Body of pancreas (tissue), 4 donors: Measurements from ENCODE around the gene RGS21. TPM values are rescaled to one million over a fixed set of nuclear protein-coding genes. Genes with fewer than 3 reads are reported as not detected.
"Not testable (repeated sequence)": the region's sequence is repeated elsewhere in the genome, so short reads cannot be mapped to it uniquely, and the experiment has no call there.

Experiments
- ATAC-seq: fragments of 150-250 bp; one replicate; pipeline ENCODE4 v1.9.1; 2016
- DNase-seq, 4 donors: peaks; one replicate each; pipeline ENCODE4 v3.0.0-alpha.2; 2019
- H3K27ac ChIP-seq, 4 donors: fragments of 200-600 bp; sonication (generic); 1 replicate in 3 of 4; 2 replicates in 1 of 4; pipeline versions ENCODE4 v1.5.1 to v1.6.1; 2016 to 2019; ENCODE audit warnings: mild to moderate bottlenecking in 1 of 4, mixed read lengths in 1 of 4, moderate library complexity in 1 of 4
- H3K27me3 ChIP-seq, 2 donors: fragments of 200-600 bp; sonication (generic); one replicate each; pipeline ENCODE4 v1.6.0; 2016; ENCODE audit warnings: mild to moderate bottlenecking in 1 of 2
- H3K36me3 ChIP-seq, 2 donors: fragments of 200-600 bp; sonication (generic); replicated peaks in 1 of 2; 2 replicates each; pipeline ENCODE4 v1.5.1; 2016; ENCODE audit warnings: low read depth in 2 of 2; ENCODE audit not compliant: insufficient read depth in 1 of 2
- H3K4me1 ChIP-seq: fragments of 200-600 bp; sonication (generic); one replicate; pipeline ENCODE4 v1.6.0; 2016
- H3K4me3 ChIP-seq, 2 donors: fragments of 200-600 bp; sonication (generic); 1 replicate in 1 of 2; 2 replicates in 1 of 2; pipeline ENCODE4 v1.5.1; 2016 to 2019
- H3K9me3 ChIP-seq, 3 donors: fragments of 200-600 bp; sonication (generic); 1 replicate in 2 of 3; 2 replicates in 1 of 3; pipeline ENCODE4 v1.5.1; 2016
- CTCF ChIP-seq, 7 experiments: fragments of 450-650 bp in 4 of 7; fragments of 200-600 bp in 3 of 7; sonication (generic) in 3 of 7; IDR thresholded peaks; one replicate each; pipeline ENCODE4 v1.5.1; 2016 to 2019; ENCODE audit warnings: antibody characterized with exemption in 7 of 7
- POLR2A ChIP-seq, 3 donors: fragments of 450-650 bp; IDR thresholded peaks; one replicate each; pipeline ENCODE4 v1.6.1; 2016; ENCODE audit warnings: antibody characterized with exemption in 3 of 3, mild to moderate bottlenecking in 2 of 3
- WGBS, 2 donors: methylation state at CpG; one replicate each; pipeline ENCODE4 v1.1.5; 2017; 5-methylcytosine and 5-hydroxymethylcytosine counted together
- intact Hi-C: fragments of 100-400 bp; cut with DNase I; formaldehyde crosslinking; loops from one replicate; pipeline ENCODE4 v1.15.1; 2023
- total RNA-seq, 2 donors: library from RNA; depleted of rRNA; stranded (reverse); fragments of >200 nt; gene quantifications; one replicate each; pipeline ENCODE4 v1.1.0, GENCODE V29; 2016

Gene RGS21
- total RNA-seq, 2 donors from 2014 or later: not detected

- Histone ChIP-seq H3K27ac (no peak overlapping the region), H3K4me3 (no peak overlapping the region)
- WGBS, 2 donors: 36 to 39% methylated on average over 1 of the region's 1 CpG
Measured at GRCh38 chr1:192277635-192278034, 39.2 kb upstream of the RGS21 start.

GRCh38 chr1:192284927-192285326, 31.9 kb upstream of the RGS21 start:
- 56 to 73% methylated on average over 2 of the region's 2 CpGs for WGBS, 2 donors

More at GRCh38 chr1:192277635-192278034, 39.2 kb upstream of the RGS21 start:
- Histone ChIP-seq H3K36me3 (no peaks in the 10 kb centered on the region), H3K27me3 (no peaks in the 10 kb centered on the region), H3K9me3 (peaks cover 0 to 9% (median 0%) of the 10 kb centered on the region in 3 donors), H3K4me1 (no peaks in the 10 kb centered on the region)
- TF ChIP-seq POLR2A (IDR thresholded peaks at IDR 0.05) (no peak), CTCF (IDR thresholded peaks at IDR 0.05) (no peak)
- DNase-seq (no peak), ATAC-seq (no peak)
- intact Hi-C loops: no loop called here

GRCh38 chr1:192303029-192303428, 13.8 kb upstream of the RGS21 start:
- intact Hi-C loops: no loop called here
- DNase-seq (no peak), ATAC-seq (no peak)
- H3K4me3 ChIP-seq: no peak overlapping the region
- WGBS, 2 donors: 42 to 47% methylated on average over 1 of the region's 1 CpG
- H3K27ac ChIP-seq: no peak overlapping the region
- H3K36me3 ChIP-seq: no peaks in the 10 kb centered on the region
- H3K4me1 ChIP-seq: no peaks in the 10 kb centered on the region
- no peaks in the 10 kb centered on the region for H3K27me3 ChIP-seq
- H3K9me3 ChIP-seq: no peaks in the 10 kb centered on the region
- TF ChIP-seq CTCF (IDR thresholded peaks at IDR 0.05) (no peak), POLR2A (IDR thresholded peaks at IDR 0.05) (no peak)

More at GRCh38 chr1:192284927-192285326, 31.9 kb upstream of the RGS21 start:
- no peak for TF ChIP-seq CTCF (IDR thresholded peaks at IDR 0.05)
- no peak for TF ChIP-seq POLR2A (IDR thresholded peaks at IDR 0.05)
- no peak for ATAC-seq
- intact Hi-C loops: no loop called here
- no peaks in the 10 kb centered on the region for H3K4me1 ChIP-seq
- H3K4me3 ChIP-seq: no peak overlapping the region
- DNase-seq: no peak
- H3K9me3 ChIP-seq: peaks cover 0 to 9% (median 0%) of the 10 kb centered on the region in 3 donors
- H3K36me3 ChIP-seq: no peaks in the 10 kb centered on the region
- H3K27ac ChIP-seq: no peak overlapping the region
- no peaks in the 10 kb centered on the region for H3K27me3 ChIP-seq

GRCh38 chr1:192308314-192308713, 8.5 kb upstream of the RGS21 start:
- H3K27me3 ChIP-seq, H3K4me3 ChIP-seq, intact Hi-C loops, H3K36me3 ChIP-seq, ATAC-seq, H3K4me1 ChIP-seq, H3K9me3 ChIP-seq, DNase-seq, H3K27ac ChIP-seq: not testable (repeated sequence)
- WGBS, 2 donors: 84 to 93% methylated on average over 2 of the region's 2 CpGs

GRCh38 chr1:192311281-192311680, 5.5 kb upstream of the RGS21 start:
- DNase-seq: peak in 1 of 4 donors; percentile 7

More at GRCh38 chr1:192311281-192311680, 5.5 kb upstream of the RGS21 start:
- TF ChIP-seq POLR2A (IDR thresholded peaks at IDR 0.05): no peak
- TF ChIP-seq CTCF (IDR thresholded peaks at IDR 0.05): peak in 6 of 7 experiments; percentile 19 to 51 (median 36)
- intact Hi-C loops: no loop called here
- Histone ChIP-seq H3K4me3 (no peak overlapping the region), H3K27ac (no peak overlapping the region), H3K9me3 (no peaks in the 10 kb centered on the region), H3K27me3 (no peaks in the 10 kb centered on the region), H3K4me1 (no peaks in the 10 kb centered on the region), H3K36me3 (no peaks in the 10 kb centered on the region)
- no peak for ATAC-seq
- 40 to 53% methylated on average over 1 of the region's 1 CpG for WGBS, 2 donors
